Hypothalamus (tissue), 51 donors: ENCODE measurements around the gene RELCH.

Source experiments
- DNase-seq, 51 donors: peaks; one replicate each; lab custom pipeline; 2025; lab: John Stamatoyannopoulos, UW

RELCH gene

DNA sequence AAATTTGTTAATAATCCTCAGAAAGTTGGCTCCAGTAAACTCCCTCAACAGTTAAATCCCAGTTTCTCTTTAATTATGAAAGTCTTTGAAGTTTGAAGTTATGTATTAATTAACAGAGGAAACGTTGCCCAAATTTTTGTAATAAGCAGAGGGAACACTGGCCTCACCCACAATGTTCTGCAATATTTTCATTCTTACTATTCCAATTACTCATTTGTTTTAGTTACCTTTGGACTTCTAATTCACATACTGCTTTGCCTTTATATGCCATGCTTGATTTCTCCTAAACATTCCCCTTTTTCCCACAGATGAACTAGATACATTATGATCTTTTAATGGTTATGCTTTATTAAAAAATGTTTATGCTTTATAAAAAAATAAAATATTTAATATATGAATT, 61.3 kb downstream of the RELCH start:
- no peak for DNase-seq

DNA sequence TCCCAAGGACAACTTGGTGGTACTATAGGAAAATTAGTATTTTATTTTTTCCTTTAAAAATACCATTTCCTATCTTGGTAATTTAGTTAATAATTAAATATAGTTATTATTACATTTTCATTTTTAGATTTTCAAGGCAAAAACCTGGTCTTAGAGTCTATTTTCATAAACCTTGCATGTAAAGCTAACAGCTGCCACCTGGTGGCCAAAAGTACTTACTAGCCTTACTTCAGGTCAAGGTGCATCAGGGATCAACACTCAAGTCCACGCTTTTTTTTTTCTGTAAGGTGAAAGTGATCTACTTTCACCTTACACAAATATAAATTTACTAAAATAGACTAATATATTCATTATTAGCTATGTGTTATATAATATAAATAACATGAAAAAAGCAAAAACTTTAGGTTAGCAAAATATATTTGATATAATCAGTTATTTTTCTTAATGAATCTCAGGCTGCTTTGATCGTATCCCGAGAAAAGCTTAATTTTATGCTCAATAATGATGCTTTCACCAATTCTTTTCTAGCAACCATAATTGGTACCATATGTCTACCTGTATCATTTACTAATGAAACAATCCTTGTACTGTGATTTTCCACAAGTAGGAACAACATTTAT, 62.5 kb downstream of the RELCH start:
- peak in 28 of 51 donors; percentile 0 to 66 (median 20) for DNase-seq

DNA sequence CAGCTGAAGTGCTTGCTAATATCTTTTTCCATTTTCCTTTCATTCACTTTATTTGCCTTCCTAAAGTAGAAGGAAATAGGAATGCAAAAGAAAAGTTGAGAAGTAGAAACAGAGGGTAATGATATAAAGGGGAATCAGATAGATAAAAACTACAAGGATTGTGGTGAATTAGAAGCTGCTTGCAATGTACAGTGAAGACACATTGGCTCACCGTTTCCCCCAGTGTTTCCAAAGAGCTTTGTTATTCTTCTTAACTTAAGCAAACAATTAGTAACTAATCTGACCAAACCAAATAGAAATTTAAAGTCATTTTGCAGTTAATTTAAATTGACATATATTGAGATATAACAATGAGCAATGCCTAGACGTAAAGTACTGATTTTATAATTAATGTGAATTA, 63.4 kb downstream of the RELCH start:
- DNase-seq = no peak

DNA sequence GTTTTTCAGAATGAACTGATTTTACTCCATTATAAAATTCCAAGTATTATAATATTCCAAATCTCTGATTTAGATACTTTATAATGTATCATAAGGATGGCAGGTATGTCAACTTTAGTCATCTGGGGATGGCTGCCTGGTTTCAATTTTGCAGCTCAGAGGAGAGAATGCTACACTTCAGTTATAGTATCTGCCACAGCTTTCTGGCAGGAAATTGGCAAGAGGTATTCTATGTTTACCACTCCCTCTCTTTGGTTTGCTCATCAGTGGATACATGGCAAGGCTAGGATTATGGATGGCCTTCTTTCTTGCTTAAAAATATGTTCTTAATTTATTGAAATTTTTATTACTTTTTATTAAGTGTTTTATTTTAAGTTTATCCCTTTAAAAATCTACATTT, 71.0 kb downstream of the RELCH start:
- DNase-seq = no peak

DNA sequence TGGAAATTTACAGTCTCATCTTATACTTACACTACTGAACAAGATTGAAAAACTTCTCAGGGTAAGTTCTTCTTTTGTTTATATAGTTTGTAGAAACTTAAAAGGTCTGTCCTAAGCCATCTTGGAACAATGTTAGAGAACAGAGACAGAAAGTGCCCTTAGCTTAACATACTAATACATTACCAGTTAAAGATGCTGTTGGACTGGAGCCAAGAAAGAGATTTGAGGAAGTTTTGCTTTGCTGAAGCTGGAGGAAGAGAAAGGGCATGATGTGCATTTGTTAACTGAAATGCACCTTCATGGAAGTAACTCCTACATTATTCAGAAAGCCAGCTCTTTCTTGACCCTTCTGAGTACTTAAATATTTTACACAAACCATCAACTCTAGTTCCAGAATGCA, 71.6 kb downstream of the RELCH start:
- peak in 1 of 51 donors; percentile 11 for DNase-seq

DNA sequence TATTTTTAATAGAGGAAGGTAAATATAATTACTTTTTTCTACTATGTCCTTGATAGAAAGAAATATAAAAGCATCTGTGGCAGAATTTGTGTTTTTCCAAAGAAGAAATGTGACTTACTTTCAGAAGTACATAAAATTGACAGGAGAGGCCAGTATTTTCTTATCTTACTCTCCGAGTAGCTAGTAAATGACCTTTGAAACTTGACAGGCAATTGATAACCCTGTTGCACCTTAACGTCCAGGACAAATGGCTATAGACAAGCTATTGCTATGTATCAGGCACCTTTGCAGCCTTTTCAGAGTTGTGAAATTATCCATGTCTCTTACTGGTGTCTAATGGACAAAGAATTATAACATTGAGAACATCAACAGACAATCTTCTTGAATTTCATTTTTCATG, 75.0 kb downstream of the RELCH start:
- no peak for DNase-seq

DNA sequence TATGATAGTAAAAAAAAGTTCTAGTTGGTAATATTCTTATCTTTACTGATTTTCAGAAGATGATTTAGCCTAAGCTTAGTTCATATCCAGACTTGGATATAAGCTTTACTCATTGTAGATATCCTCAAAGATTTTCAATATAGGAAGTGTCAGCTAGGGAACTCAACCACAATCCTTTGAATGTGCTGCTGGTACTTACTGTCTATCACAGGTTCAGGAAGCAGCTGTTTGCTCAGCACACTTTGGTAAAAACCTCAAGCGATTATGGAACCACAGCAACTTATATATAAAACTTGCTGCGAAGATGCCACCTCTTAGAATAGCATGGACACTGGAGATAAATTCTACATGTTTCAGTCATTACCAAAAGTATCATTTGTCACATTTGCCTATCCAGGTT, 77.9 kb downstream of the RELCH start:
- no peak for DNase-seq

DNA sequence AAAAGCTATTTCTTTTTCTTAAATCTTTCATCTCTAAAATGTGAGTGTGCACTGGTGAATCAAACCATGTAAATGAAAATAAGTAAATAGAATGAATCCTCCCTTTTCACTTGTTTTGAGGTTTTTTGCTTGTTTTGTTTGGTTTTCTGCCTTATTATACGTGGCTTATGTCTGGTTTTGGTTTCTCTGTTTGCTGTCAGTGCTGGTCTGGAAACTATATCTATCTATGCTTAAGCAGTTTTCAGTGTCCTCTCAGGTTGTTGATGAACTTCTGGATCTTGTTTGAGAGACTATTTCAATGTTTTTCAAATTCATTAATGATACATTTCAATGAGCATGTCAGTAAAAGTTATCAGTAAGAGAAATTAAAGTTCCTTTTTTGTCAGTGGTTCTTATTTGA, 90.0 kb downstream of the RELCH start:
- DNase-seq = no peak

DNA sequence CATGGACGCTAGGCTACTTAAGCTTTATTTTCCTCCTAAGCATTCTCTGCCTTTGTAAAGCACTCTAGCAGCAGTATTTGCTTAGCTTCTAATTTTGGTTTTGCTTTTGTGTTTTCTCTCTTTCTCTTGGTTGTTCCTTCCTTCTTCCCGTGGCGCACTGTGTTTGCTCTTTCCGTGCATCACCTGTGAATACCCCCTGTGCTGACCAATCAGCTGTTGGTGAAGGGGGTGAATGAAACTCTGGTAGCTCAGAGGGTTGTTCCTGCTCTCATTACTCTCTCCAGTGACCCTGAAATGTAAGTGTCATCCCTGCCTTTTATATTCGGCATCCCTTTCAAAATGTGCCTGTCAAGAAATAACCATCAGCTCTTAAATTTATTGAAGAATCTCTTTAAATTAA, 92.5 kb downstream of the RELCH start:
- no peak for DNase-seq

DNA sequence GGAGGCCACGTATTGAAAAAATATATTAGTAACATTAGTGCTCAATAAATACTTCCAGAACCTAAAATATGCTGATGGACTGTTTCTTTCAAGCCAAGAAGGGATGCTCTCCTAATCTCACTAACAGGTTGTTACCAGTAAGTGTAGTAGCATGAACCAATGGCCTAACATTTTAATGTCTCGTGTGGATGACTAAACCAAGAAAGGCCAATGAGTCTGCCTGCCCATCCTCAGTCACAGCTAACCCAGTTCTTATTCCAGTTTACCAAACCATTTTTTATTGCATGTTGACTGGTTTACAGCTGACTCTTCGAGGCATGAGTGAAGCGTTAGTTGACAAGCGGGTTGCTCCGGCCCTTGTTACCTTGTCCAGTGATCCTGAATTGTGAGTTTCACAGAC, 93.0 kb downstream of the RELCH start:
- no peak for DNase-seq

DNA sequence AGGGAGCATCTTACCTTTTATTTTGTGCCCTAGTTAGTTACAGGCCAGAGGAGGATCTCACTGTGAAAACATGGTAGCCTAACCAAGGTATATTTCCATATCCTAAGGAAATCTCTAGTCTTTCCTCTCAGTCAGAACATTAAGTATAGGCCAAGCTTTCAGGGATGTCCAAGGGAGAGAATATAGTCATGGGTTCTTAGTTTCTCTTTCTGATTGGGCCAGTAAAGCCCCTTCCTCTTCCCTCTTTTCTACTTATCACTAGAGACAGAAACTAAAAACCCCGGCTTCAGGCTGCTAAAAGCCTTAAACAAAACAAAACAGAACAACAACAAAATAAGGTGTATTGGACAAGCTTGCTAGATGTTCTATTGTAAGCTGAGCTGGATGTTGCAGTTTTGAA, 93.7 kb downstream of the RELCH start:
- DNase-seq = no peak

DNA sequence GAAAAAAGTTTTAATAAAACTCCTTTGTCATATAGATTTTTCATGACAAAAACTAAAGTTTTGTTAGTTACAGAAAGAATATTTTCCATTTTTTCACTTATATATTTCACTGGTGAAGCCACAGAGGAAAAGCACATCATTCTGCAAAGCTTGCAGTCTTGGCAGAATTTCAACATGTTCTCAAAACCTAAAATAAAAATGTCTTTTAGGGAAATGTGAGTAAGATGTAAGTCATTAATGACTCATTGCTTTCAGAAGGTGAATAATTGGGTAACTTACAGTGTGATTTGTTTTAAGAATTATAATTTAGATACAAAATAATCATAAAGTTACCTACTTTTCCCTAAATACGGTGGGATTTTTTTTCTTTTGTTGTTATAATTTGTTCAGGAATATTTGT, 94.6 kb downstream of the RELCH start:
- peak in 1 of 51 donors; percentile 18 for DNase-seq

DNA sequence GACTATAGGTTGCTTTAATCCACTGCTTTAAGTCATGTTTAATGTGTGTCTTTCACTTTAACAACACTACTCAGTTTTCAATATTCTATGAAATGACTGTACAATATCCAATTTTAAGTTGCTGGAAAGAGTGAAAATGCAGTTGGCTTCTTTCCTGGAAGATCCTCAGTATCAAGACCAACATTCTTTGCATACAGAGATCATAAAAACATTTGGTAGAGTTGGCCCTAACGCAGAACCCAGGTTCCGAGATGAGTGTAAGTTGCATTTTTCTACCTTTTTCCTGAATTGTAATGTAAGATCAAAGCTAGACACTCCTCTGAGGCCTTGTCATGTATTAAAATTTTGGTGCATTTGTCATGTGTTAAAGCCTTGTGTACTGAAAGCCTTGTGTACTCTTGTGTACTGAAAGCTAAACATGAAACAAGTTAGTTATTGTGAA, 95.2 kb downstream of the RELCH start:
- DNase-seq = no peak

DNA sequence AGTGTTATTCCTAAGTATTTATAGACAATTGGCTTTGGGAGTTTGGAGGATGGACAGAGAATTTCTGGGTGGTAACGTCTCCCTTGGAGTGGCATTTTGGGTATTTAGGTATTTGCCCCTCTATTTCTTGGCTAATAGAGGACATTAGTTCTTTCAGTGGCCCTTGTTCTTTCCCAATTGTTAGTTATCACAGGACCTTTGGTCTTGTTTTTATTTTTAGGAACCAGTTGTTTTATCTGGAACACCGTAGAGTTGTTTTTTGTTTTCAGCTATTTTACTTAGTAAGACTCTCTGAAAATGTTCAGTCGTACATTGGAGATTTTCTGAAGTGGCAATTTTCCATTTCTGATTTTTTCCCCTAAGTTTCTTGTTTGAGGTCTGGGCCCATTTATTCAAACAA, 97.6 kb downstream of the RELCH start:
- no peak for DNase-seq

DNA sequence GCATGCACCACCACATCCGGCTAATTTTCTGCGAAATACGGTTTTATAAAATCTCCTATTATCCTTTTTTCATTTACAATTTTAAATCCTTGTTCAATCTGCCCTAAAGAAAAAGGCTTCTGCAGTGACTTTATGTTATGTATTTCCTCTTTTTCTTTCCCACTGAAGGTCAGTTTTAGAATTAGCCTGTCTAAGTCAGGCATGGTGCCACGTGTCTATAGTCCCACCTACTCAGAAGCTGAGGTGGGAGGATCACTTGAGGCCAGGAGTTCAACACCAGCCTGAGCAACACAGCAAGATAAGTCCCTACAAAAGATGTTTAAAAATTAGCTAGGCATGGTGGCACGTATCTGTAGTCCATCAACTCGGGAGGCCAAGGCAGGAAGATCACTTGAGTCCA, 98.2 kb downstream of the RELCH start:
- DNase-seq = no peak

DNA sequence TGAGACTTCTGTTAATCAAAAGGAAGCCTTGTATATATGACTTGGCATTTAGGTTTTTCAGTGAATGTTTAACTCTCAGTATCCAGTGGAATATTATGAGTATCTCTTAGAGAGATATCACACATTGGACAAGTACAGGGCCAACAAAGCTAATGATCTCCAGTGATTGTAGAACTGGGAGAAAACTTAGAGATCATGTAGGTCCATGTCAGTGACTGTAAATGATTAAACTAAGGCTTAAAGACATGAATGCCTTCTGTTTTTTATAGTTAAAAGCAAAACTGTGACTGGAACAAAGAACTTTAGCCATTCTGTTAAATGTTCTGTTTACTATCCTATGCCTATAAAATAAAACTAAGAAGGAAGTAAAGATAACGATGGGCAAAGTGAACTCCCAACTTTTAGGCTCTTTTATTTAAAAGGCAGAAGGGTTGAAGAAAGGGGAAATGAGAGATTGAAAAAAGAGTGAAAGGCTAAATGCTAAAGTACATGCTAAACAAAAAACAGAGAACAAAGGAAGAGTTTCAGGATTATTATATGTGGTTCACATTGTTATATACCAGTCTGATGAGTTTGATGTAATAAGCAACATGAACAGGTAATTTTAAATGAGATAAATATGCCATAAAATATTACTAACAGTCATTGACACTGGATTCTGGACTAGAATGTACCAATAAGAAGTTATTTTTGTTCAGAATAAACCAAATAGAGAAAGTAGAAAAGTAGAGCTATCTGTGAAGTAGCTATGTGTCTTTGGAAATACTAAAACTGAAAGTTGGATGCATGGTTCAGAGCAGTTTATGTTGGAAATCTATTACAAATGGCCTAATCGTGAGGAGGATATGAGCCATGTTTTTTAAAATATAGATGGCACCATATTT, 101.0 kb downstream of the RELCH start:
- no peak for DNase-seq

DNA sequence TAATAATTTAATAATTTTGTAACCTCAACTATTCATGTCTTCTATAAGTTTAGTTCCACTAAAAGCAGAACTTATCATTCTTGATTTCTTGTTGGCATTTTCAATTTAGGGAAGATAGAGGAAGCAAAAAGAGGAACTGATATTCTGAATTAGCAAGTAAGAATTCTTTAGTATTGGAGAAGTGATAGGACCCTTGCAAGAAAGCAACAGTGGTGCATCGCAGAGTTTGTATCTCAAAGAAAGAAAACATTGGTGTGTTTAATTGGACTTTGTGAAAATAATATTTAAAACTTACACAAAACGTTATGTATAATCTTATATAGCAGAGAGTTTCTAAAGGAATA, 101.6 kb downstream of the RELCH start:
- DNase-seq = no peak

DNA sequence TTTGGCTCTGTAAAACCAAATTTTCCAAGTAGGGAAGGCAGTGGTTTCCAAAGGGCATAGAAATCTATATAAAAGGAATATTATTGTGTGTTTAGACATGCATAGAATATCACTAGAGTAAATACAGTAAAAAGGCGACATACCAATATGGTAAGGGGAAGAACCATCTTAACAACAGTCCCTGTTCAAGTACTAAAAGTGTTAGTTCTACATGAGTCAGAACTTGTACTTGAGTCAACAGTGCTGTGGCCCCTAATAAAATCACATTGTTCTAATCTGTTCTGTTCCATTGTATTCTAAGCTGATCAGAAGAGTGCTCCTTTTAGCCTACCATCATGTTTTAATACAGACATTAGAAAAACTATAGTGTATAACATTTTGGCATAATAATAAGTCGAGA, 102.0 kb downstream of the RELCH start:
- DNase-seq = no peak

DNA sequence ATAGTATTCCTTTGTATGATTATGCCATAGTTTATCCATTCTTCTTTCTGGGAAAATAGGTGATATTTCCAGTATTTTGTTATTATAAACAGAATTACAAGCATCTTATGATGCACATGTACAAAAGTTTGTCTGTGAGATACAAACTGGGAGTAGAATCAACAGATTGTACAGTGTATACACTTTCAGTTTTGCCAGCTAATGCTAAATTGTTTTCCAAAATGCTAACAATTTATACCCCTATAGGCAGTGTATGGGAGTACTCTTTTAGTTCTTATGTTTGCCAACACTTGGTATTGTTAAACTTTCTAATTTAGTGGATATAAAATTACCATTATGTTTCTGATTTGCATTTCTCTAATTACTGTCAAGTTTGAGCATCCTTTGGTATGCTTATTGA, 107.0 kb downstream of the RELCH start:
- DNase-seq = no peak

DNA sequence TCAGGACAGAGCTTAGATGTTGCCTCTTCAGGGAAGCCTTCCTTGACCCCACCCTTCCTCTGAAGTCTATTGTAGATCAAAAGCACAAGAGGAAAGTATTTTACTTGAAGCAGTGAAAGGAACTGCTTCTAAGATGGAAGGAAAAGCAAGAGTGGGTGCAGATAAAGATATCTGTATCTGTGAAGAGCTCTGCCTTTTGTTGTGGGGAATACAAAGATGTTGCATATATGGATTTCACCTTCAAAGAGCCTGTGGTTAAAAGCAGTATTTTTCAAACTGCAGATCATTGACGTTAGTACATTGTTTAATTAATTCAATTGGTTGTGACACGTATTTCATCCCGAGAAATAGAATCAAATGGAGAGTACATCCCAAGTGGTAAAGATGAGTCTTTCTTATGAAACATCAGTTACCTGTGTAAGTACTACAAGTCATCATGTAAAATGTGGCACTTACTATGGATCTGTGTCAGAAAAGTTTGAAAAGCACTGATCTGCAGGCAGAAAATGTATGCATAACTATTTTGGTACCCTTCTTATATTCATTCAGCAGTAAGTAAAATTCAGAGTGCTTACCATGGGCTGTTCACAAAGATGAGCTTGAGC, 113.4 kb downstream of the RELCH start:
- no peak for DNase-seq

DNA sequence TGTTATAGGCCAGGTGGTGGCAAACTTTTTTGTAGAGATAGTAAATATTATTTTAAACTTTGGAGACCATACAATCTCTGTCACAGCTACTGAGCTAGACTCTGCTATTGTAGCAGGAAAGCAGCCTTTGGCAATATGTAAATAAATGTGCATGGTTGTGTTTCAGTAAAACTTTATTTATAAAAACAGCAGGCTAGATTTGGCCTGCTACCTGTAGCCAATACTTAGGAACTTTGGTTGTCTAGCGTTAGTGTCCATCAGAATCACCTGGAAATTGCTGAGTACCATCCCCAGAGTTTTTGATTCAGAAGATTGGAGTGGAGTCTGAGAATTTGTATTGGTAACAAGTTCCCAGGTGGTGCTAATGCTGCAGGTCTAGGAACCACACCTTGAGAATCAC, 114.3 kb downstream of the RELCH start:
- DNase-seq = no peak

DNA sequence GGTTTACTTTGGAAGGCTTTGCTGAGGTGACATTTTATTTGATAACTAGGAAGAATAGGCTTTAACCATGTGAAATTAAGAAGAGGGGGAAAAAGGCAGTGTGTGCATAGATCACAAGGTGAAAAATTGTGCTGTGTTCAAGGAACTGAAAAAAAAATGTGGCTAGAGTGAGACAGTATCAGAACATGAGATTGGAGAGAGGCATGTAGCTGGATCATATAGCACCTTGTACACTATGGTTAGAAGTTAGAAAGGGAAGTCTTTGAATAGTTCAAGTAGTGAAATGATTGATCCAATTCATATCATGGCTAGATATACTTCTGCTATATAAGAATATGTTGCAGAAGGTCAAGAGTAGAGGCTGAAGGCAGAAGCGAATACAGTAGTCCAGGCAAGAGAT, 125.8 kb downstream of the RELCH start:
- DNase-seq = no peak
